ENCODE data around the gene PIP4K2A. TPM values are rescaled to one million over a fixed set of nuclear protein-coding genes. Genes with fewer than 3 reads are reported as not detected.

The PIP4K2A gene
- polyA plus RNA-seq, 4 donors: 24.6 to 27.9 (median 25.9) TPM

- DNase-seq (ENCODE audit: low read depth in 4 of 4, low spot score in 2 of 4): no peak
Measured at GRCh38 chr10:22670788-22671187, 43.6 kb downstream of the PIP4K2A start.

- DNase-seq (ENCODE audit: low read depth in 4 of 4, low spot score in 2 of 4): no peak
Measured at GRCh38 chr10:22669163-22669711, 45.1 kb downstream of the PIP4K2A start.

GRCh38 chr10:22667093-22667480 lies 47.3 kb downstream of the PIP4K2A start:
- no peak for DNase-seq (ENCODE audit: low read depth in 4 of 4, low spot score in 2 of 4)

- no peak for DNase-seq (ENCODE audit: low read depth in 4 of 4, low spot score in 2 of 4)
Measured at GRCh38 chr10:22666287-22667092, 47.9 kb downstream of the PIP4K2A start.

- DNase-seq (ENCODE audit: low read depth in 4 of 4, low spot score in 2 of 4): no peak
Measured at GRCh38 chr10:22665329-22665728, 49.0 kb downstream of the PIP4K2A start.

GRCh38 chr10:22662733-22663330 lies 51.5 kb downstream of the PIP4K2A start:
- no peak for DNase-seq (ENCODE audit: low read depth in 4 of 4, low spot score in 2 of 4)

GRCh38 chr10:22659866-22660265 lies 54.5 kb downstream of the PIP4K2A start:
- DNase-seq (ENCODE audit: low read depth in 4 of 4, low spot score in 2 of 4): no peak

- DNase-seq (ENCODE audit: low read depth in 4 of 4, low spot score in 2 of 4): no peak
Measured at GRCh38 chr10:22658745-22659410, 55.5 kb downstream of the PIP4K2A start.

- DNase-seq (ENCODE audit: low read depth in 4 of 4, low spot score in 2 of 4): no peak
Measured at GRCh38 chr10:22657566-22658225, 56.7 kb downstream of the PIP4K2A start.

GRCh38 chr10:22657024-22657423 lies 57.4 kb downstream of the PIP4K2A start:
- no peak for DNase-seq (ENCODE audit: low read depth in 4 of 4, low spot score in 2 of 4)

GRCh38 chr10:22656036-22656435 lies 58.3 kb downstream of the PIP4K2A start:
- no peak for DNase-seq (ENCODE audit: low read depth in 4 of 4, low spot score in 2 of 4)

GRCh38 chr10:22655312-22655981 lies 58.9 kb downstream of the PIP4K2A start:
- DNase-seq (ENCODE audit: low read depth in 4 of 4, low spot score in 2 of 4): peak in 1 of 4 donors; percentile 76

- no peak for DNase-seq (ENCODE audit: low read depth in 4 of 4, low spot score in 2 of 4)
Measured at GRCh38 chr10:22652988-22653481, 61.3 kb downstream of the PIP4K2A start.

- DNase-seq (ENCODE audit: low read depth in 4 of 4, low spot score in 2 of 4): no peak
Measured at GRCh38 chr10:22651276-22651980, 63.0 kb downstream of the PIP4K2A start.

- DNase-seq (ENCODE audit: low read depth in 4 of 4, low spot score in 2 of 4): no peak
Measured at GRCh38 chr10:22649994-22650393, 64.4 kb downstream of the PIP4K2A start.

GRCh38 chr10:22649390-22649841 lies 65.0 kb downstream of the PIP4K2A start:
- no peak for DNase-seq (ENCODE audit: low read depth in 4 of 4, low spot score in 2 of 4)

GRCh38 chr10:22648547-22648961 lies 65.8 kb downstream of the PIP4K2A start:
- no peak for DNase-seq (ENCODE audit: low read depth in 4 of 4, low spot score in 2 of 4)

- DNase-seq (ENCODE audit: low read depth in 4 of 4, low spot score in 2 of 4): no peak
Measured at GRCh38 chr10:22647244-22647643, 67.1 kb downstream of the PIP4K2A start.

GRCh38 chr10:22646388-22646853 lies 68.0 kb downstream of the PIP4K2A start:
- no peak for DNase-seq (ENCODE audit: low read depth in 4 of 4, low spot score in 2 of 4)

Measured in left renal cortex interstitium (tissue), 4 donors.